ENCODE measurements around the gene KIF13A. TPM values are rescaled to one million over a fixed set of nuclear protein-coding genes. Genes with fewer than 3 reads are reported as not detected.
"Not testable (repeated sequence)": the region's sequence is repeated elsewhere in the genome, so short reads cannot be mapped to it uniquely, and the experiment has no call there.

The KIF13A gene
- total RNA-seq, 1 donor from 2014 or later = 29.0 TPM

DNA sequence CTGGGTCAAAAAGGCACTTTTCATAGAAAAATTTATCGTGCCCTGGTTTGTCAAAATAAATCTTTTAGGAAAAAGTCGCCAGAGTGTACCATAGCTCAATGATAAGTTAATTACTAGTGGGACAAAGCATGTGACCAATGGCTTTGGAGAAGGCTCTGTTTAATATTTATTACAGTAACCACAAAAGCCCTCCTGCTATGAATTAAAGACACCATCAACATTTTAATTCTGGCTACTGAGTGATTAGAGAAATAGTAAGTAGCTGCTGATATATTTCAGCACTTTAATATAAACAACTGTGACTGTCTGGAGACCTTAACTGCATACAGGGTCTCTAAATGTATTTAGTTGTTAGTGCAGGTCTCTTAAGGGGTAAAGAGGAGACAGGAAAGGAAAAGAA, 38.3 kb downstream of the KIF13A start:
- Mint-ChIP-seq H3K27me3 (ENCODE audit: insufficient read depth, low read depth) (no peaks in the 10 kb centered on the region), H3K4me1 (peaks cover 13% of the 10 kb centered on the region), H3K27ac (no peak overlapping the region), H3K4me3 (no peak overlapping the region), H3K9me3 (peaks cover 3% of the 10 kb centered on the region), H3K36me3 (peaks cover 5% of the 10 kb centered on the region)
- Histone ChIP-seq H3K27ac (no peak overlapping the region), H4K20me1 (ENCODE audit: low read depth) (no peaks in the 10 kb centered on the region), H3K4me2 (peak overlapping the region; percentile 28), H2AFZ (replicated peaks) (no peak overlapping the region), H3K4me3 (no peak overlapping the region), H3K79me2 (ENCODE audit: low read depth) (peaks cover 65% of the 10 kb centered on the region), H3K27me3 (no peaks in the 10 kb centered on the region), H3F3A (ENCODE audit: low read depth) (peaks cover 3% of the 10 kb centered on the region), H3K9me3 (ENCODE audit: low read depth) (no peaks in the 10 kb centered on the region), H3K4me1 (peaks cover 22% of the 10 kb centered on the region), H3K9ac (no peak overlapping the region), H3K36me3 (no peaks in the 10 kb centered on the region)
- TF ChIP-seq, protein P1, sequence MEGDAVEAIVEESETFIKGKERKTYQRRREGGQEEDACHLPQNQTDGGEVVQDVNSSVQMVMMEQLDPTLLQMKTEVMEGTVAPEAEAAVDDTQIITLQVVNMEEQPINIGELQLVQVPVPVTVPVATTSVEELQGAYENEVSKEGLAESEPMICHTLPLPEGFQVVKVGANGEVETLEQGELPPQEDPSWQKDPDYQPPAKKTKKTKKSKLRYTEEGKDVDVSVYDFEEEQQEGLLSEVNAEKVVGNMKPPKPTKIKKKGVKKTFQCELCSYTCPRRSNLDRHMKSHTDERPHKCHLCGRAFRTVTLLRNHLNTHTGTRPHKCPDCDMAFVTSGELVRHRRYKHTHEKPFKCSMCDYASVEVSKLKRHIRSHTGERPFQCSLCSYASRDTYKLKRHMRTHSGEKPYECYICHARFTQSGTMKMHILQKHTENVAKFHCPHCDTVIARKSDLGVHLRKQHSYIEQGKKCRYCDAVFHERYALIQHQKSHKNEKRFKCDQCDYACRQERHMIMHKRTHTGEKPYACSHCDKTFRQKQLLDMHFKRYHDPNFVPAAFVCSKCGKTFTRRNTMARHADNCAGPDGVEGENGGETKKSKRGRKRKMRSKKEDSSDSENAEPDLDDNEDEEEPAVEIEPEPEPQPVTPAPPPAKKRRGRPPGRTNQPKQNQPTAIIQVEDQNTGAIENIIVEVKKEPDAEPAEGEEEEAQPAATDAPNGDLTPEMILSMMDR (IDR thresholded peaks at IDR 0.05) = no peak
- TF ChIP-seq EZH2 (IDR thresholded peaks at IDR 0.05) = no peak
- no peak for TF ChIP-seq EZH2phosphoT487 (IDR thresholded peaks at IDR 0.05)
- DNase-seq (ENCODE audit: low spot score) = no peak

DNA sequence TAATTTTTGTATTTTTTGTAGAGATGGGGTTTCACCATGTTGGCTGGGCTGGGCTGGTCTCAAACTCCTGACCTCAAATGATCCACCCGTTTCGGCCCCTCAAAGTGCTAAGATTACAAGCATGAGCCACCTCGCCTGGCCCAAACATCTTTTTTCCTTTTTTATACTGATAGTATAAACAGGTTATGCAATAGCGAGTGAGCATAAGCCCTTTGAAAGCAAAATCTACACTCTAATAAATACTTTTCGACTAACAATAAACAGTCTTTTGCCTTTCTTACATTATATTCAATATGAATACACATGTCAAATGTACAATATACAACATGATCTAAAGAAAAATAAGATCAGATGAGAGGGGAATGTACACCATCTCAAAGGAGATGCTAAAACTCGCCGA, 38.7 kb downstream of the KIF13A start:
- no peak overlapping the region for H3K9ac ChIP-seq
- H3K4me2 ChIP-seq = no peak overlapping the region
- Mint-ChIP-seq H3K4me3 (no peak overlapping the region), H3K27ac (no peak overlapping the region), H3K9me3 (peaks cover 3% of the 10 kb centered on the region), H3K27me3 (ENCODE audit: insufficient read depth, low read depth) (no peaks in the 10 kb centered on the region), H3K36me3 (peaks cover 4% of the 10 kb centered on the region), H3K4me1 (peaks cover 14% of the 10 kb centered on the region)
- H3F3A ChIP-seq (ENCODE audit: low read depth) = peaks cover 3% of the 10 kb centered on the region
- H2AFZ ChIP-seq (replicated peaks) = no peak overlapping the region
- H3K79me2 ChIP-seq (ENCODE audit: low read depth) = peaks cover 70% of the 10 kb centered on the region
- no peaks in the 10 kb centered on the region for H3K9me3 ChIP-seq (ENCODE audit: low read depth)
- H3K36me3 ChIP-seq = no peaks in the 10 kb centered on the region
- no peaks in the 10 kb centered on the region for H4K20me1 ChIP-seq (ENCODE audit: low read depth)
- no peaks in the 10 kb centered on the region for H3K27me3 ChIP-seq
- H3K4me1 ChIP-seq = peaks cover 22% of the 10 kb centered on the region
- no peak overlapping the region for H3K27ac ChIP-seq
- no peak overlapping the region for H3K4me3 ChIP-seq
- DNase-seq (ENCODE audit: low spot score) = no peak
- TF ChIP-seq, protein P1 (IDR thresholded peaks at IDR 0.05) = no peak

DNA sequence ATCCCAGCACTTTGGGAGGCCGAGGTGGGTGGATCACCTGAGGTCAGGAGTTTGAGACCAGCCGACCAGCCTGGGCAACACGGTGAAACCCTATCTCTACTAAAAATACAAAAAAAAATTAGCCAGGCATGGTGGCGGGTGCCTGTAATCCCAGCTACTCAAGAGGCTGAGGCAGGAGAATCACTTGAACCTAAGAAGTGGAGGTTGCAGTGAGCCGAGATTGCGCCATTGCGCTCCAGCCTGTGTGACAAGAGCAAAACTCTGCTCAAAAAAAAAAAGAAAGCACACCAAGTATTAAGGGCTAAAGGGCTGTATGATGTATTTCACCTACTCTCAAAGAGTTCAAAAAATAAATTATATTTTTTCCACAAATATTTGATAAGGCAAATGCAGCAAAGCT, 39.9 kb downstream of the KIF13A start:
- H3K4me3 Mint-ChIP-seq; H3K27me3 Mint-ChIP-seq (ENCODE audit: insufficient read depth, low read depth); H3K27me3 ChIP-seq; H3K4me3 ChIP-seq; H3F3A ChIP-seq (ENCODE audit: low read depth); H3K9ac ChIP-seq; H3K4me2 ChIP-seq; H3K36me3 Mint-ChIP-seq; H3K9me3 Mint-ChIP-seq; H3K27ac Mint-ChIP-seq; H3K9me3 ChIP-seq (ENCODE audit: low read depth); H2AFZ ChIP-seq (replicated peaks); DNase-seq (ENCODE audit: low spot score); H3K27ac ChIP-seq; H4K20me1 ChIP-seq (ENCODE audit: low read depth); H3K36me3 ChIP-seq: not testable (repeated sequence)
- H3K4me1 Mint-ChIP-seq = peaks cover 14% of the 10 kb centered on the region
- Histone ChIP-seq H3K79me2 (ENCODE audit: low read depth) (peaks cover 78% of the 10 kb centered on the region), H3K4me1 (peaks cover 22% of the 10 kb centered on the region)

DNA sequence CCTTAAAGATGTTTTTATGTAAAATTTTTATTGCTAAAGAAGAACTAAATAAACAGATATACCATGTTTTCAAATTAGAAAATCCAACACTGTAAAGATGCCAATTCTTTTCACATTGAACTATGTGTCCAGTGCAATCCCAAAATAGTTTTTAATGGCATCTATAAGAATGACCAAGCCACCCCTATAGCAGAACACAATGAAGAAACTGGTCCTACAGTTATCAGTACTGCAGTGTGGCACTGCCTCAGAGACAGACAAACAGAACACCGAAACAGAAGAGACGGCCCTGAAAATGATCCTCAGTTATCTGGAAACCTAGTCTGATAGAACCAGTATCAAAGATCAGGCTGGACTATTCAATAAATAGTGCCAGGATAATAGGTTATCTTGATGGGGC, 41.9 kb downstream of the KIF13A start:
- DNase-seq (ENCODE audit: low spot score) = no peak
- H3K9me3 Mint-ChIP-seq = no peaks in the 10 kb centered on the region

More for the DNA sequence above, 41.9 kb downstream of the KIF13A start:
- H2AFZ ChIP-seq (replicated peaks) = no peak overlapping the region
- TF ChIP-seq, protein P1 (IDR thresholded peaks at IDR 0.05) = no peak
- TF ChIP-seq EZH2phosphoT487 (IDR thresholded peaks at IDR 0.05) (no peak), EZH2 (IDR thresholded peaks at IDR 0.05) (no peak)
- H3K4me1 Mint-ChIP-seq = peaks cover 12% of the 10 kb centered on the region
- no peak overlapping the region for H3K4me2 ChIP-seq
- no peaks in the 10 kb centered on the region for H3K36me3 Mint-ChIP-seq
- H3K9ac ChIP-seq = no peak overlapping the region
- peaks cover 19% of the 10 kb centered on the region for H3K4me1 ChIP-seq
- H3K27me3 Mint-ChIP-seq (ENCODE audit: insufficient read depth, low read depth) = no peaks in the 10 kb centered on the region
- no peaks in the 10 kb centered on the region for H3K36me3 ChIP-seq
- H3K27me3 ChIP-seq = no peaks in the 10 kb centered on the region
- H3K27ac Mint-ChIP-seq = no peak overlapping the region
- H3K79me2 ChIP-seq (ENCODE audit: low read depth) = peaks cover 76% of the 10 kb centered on the region
- H3F3A ChIP-seq (ENCODE audit: low read depth) = peaks cover 9% of the 10 kb centered on the region
- no peaks in the 10 kb centered on the region for H4K20me1 ChIP-seq (ENCODE audit: low read depth)
- no peak overlapping the region for H3K27ac ChIP-seq
- H3K4me3 Mint-ChIP-seq = no peak overlapping the region
- H3K9me3 ChIP-seq (ENCODE audit: low read depth) = no peaks in the 10 kb centered on the region
- no peak overlapping the region for H3K4me3 ChIP-seq
